Liver (tissue), 9 donors: Measurements from ENCODE around the gene ITIH1. TPM values are rescaled to one million over a fixed set of nuclear protein-coding genes. Genes with fewer than 3 reads are reported as not detected.

Experiments
- DNase-seq: peaks from one replicate; pipeline ENCODE4 v3.0.0-alpha.2; 2017; ENCODE audit warnings: low spot score
- H3K27ac ChIP-seq, 2 donors: one replicate each; pipeline ENCODE4 v1.7.0; 2013; ENCODE audit warnings: inconsistent platforms in 2 of 2, low read length in 2 of 2, control low read depth in 1 of 2, low read depth in 1 of 2, mild to moderate bottlenecking in 1 of 2
- H3K27me3 ChIP-seq, 4 donors: one replicate each; pipeline versions ENCODE4 v1.6.1 to v1.7.0; 2013; ENCODE audit warnings: low read length in 3 of 4, inconsistent platforms in 1 of 4, mild to moderate bottlenecking in 1 of 4, moderate library complexity in 1 of 4; ENCODE audit not compliant: control insufficient read depth in 4 of 4, insufficient read depth in 4 of 4
- H3K36me3 ChIP-seq, 4 donors: one replicate each; pipeline versions ENCODE4 v1.6.1 to v1.7.0; 2013; ENCODE audit warnings: low read length in 3 of 4, mild to moderate bottlenecking in 3 of 4, low read depth in 1 of 4, moderate library complexity in 1 of 4; ENCODE audit not compliant: control insufficient read depth in 4 of 4, insufficient read depth in 3 of 4
- H3K4me1 ChIP-seq, 4 donors: one replicate each; pipeline versions ENCODE4 v1.6.1 to v1.7.0; 2013; ENCODE audit warnings: low read length in 3 of 4, mild to moderate bottlenecking in 3 of 4, moderate library complexity in 1 of 4; ENCODE audit not compliant: control insufficient read depth in 4 of 4, insufficient read depth in 4 of 4
- H3K4me3 ChIP-seq, 3 donors: one replicate each; pipeline versions ENCODE4 v1.6.1 to v1.7.0; 2013; ENCODE audit warnings: low read length in 3 of 3, control low read depth in 1 of 3, low read depth in 1 of 3, mild to moderate bottlenecking in 1 of 3
- H3K9ac ChIP-seq, 2 donors: one replicate each; pipeline ENCODE4 v1.7.0; 2013; ENCODE audit warnings: low read length in 2 of 2, mild to moderate bottlenecking in 2 of 2, moderate library complexity in 2 of 2, control low read depth in 1 of 2, low read depth in 1 of 2
- H3K9me3 ChIP-seq, 4 donors: one replicate each; pipeline versions ENCODE4 v1.6.1 to v1.7.0; 2013; ENCODE audit warnings: low read length in 3 of 4; ENCODE audit not compliant: control insufficient read depth in 4 of 4
- EGR1 ChIP-seq, 2 donors: IDR thresholded peaks; 2 replicates each; pipeline ENCODE4 v1.6.1; 2016 to 2018; ENCODE audit warnings: antibody characterized with exemption in 2 of 2, low read depth in 2 of 2
- FOXA2 ChIP-seq: IDR thresholded peaks from 2 replicates; pipeline ENCODE4 v1.6.1; 2016; ENCODE audit warnings: antibody characterized with exemption
- GABPA ChIP-seq, 2 donors: IDR thresholded peaks in 1 of 2; conservative IDR thresholded peaks in 1 of 2; 2 replicates each; pipeline ENCODE4 v1.6.1; 2016; ENCODE audit warnings: antibody characterized with exemption in 2 of 2, mild to moderate bottlenecking in 1 of 2, moderate library complexity in 1 of 2
- HNF4A ChIP-seq, 2 donors: conservative IDR thresholded peaks; 2 replicates each; pipeline ENCODE4 v1.6.1; 2016; ENCODE audit warnings: antibody characterized with exemption in 2 of 2, mild to moderate bottlenecking in 2 of 2
- HNF4G ChIP-seq: IDR thresholded peaks from 2 replicates; pipeline ENCODE4 v1.6.1; 2016; ENCODE audit warnings: antibody characterized with exemption
- JUND ChIP-seq, 2 donors: IDR thresholded peaks; 2 replicates each; pipeline ENCODE4 v1.6.1; 2016; ENCODE audit warnings: antibody characterized with exemption in 2 of 2
- NR2F2 ChIP-seq: IDR thresholded peaks from 2 replicates; pipeline ENCODE4 v1.6.1; 2016; ENCODE audit warnings: antibody characterized with exemption
- RXRA ChIP-seq, 2 donors: IDR thresholded peaks; 2 replicates each; pipeline ENCODE4 v1.6.1; 2017 to 2018; ENCODE audit warnings: antibody characterized with exemption in 2 of 2, mild to moderate bottlenecking in 1 of 2
- SP1 ChIP-seq: IDR thresholded peaks from 2 replicates; pipeline ENCODE4 v1.6.1; 2018; ENCODE audit warnings: antibody characterized with exemption, mild to moderate bottlenecking
- TAF1 ChIP-seq: conservative IDR thresholded peaks from 2 replicates; pipeline ENCODE4 v1.6.1; 2016; ENCODE audit warnings: antibody characterized with exemption, mild to moderate bottlenecking
- YY1 ChIP-seq: IDR thresholded peaks from 2 replicates; pipeline ENCODE4 v1.6.1; 2016; ENCODE audit warnings: antibody characterized with exemption, mild to moderate bottlenecking
- WGBS: extraction: QIAGEN DNeasy Blood & Tissue Kit; methylation state at CpG from one replicate; pipeline ENCODE4 v1.1.7; 2013; 5-methylcytosine and 5-hydroxymethylcytosine counted together
- polyA plus RNA-seq, 2 donors: library from polyadenylated mRNA; stranded (reverse) in 1 of 2; unstranded in 1 of 2; fragments of 200-250 nt in 1 of 2; fragments of >200 nt in 1 of 2; fragmentation: Nextera tagmentation in 1 of 2; extraction: Ambion mirVana in 1 of 2; gene quantifications; one replicate each; pipeline versions ENCODE4 v1.2.1 to v1.2.3, GENCODE V29; 2013 to 2015
- total RNA-seq, 2 donors: library from RNA; depleted of rRNA; stranded (reverse); fragments of >200 nt; gene quantifications; one replicate each; pipeline ENCODE4 v1.2.3, GENCODE V29; 2014
- TF ChIP-seq, protein P1 (sequence below): IDR thresholded peaks from 2 replicates; pipeline ENCODE4 v1.6.1; 2016; ENCODE audit warnings: antibody characterized with exemption
- TF ChIP-seq, protein P2 (sequence below): IDR thresholded peaks from 2 replicates; pipeline ENCODE4 v1.6.1; 2016; ENCODE audit warnings: antibody characterized with exemption, mild to moderate bottlenecking
- TF ChIP-seq, protein P3 (sequence below): fragments of 150-350 bp; IDR thresholded peaks from 2 replicates; pipeline ENCODE4 v1.5.1; 2017; ENCODE audit warnings: improper control_type of control experiment, low read depth, low read length; ENCODE audit not compliant: missing input control
- TF ChIP-seq, protein P4 (sequence below): IDR thresholded peaks from 2 replicates; pipeline ENCODE4 v1.6.1; 2016; ENCODE audit warnings: antibody characterized with exemption
- donor health status: healthy.
- donor health status: healthy.
- donor health status: healthy.
- donor health status: healthy.
- donor health status: healthy.

Gene ITIH1
- total and polyA plus RNA-seq, 4 donors = 1,022 to 1,400 (median 1,242) TPM

DNA sequence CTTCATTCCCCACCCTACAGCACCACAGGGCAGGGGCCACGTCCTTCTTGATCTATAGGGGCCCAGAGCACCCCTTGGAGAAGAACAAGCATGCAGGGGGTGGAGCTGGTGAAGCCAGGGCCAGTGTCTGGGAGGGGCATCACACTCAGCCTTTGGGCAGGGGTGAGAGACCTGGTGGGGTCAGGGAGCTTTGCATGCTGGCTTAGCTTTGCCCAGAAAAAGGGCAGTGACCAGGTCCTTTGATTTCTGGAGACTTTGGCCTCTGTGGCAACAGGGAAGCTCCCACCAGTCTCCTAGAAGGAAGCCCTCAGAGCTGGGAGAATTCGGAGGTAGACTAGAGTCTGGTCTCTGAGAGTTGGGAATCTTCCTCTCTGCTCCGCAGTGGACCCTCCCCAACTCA is 52.1 kb downstream of the ITIH1 start:
- no peaks in the 10 kb centered on the region for H3K27me3 ChIP-seq
- H3K27ac ChIP-seq = peak overlapping the region; percentile 96 to 99
- H3K36me3 ChIP-seq = peaks cover 7 to 31% (median 23%) of the 10 kb centered on the region in 4 donors
- peak overlapping the region; percentile 62 to 94 (median 93) for H3K4me3 ChIP-seq
- WGBS = 43% methylated on average over 3 of the region's 3 CpGs
- peaks cover 6 to 71% (median 51%) of the 10 kb centered on the region in 4 donors for H3K4me1 ChIP-seq
- H3K9ac ChIP-seq = peak overlapping the region; percentile 97 to 99
- DNase-seq = peak; percentile 45
- no peaks in the 10 kb centered on the region for H3K9me3 ChIP-seq
- TF ChIP-seq RXRA (IDR thresholded peaks at IDR 0.05) = peak; percentile 86 to 90
- TF ChIP-seq JUND (IDR thresholded peaks at IDR 0.05) = peak in 1 of 2 donors; percentile 28
- TF ChIP-seq HNF4A (conservative IDR thresholded peaks at IDR 0.05) = peak; percentile 79 to 80
- TF ChIP-seq, protein P1, sequence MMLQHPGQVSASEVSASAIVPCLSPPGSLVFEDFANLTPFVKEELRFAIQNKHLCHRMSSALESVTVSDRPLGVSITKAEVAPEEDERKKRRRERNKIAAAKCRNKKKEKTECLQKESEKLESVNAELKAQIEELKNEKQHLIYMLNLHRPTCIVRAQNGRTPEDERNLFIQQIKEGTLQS = no peak
- peak; percentile 25 for TF ChIP-seq NR2F2
- TF ChIP-seq TAF1 = peak; percentile 54
- peak in 1 of 2 donors; percentile 23 for TF ChIP-seq EGR1 (IDR thresholded peaks at IDR 0.05; ENCODE audit: low read depth in 2 of 2)
- TF ChIP-seq FOXA2 = peak; percentile 24
- TF ChIP-seq, protein P2, sequence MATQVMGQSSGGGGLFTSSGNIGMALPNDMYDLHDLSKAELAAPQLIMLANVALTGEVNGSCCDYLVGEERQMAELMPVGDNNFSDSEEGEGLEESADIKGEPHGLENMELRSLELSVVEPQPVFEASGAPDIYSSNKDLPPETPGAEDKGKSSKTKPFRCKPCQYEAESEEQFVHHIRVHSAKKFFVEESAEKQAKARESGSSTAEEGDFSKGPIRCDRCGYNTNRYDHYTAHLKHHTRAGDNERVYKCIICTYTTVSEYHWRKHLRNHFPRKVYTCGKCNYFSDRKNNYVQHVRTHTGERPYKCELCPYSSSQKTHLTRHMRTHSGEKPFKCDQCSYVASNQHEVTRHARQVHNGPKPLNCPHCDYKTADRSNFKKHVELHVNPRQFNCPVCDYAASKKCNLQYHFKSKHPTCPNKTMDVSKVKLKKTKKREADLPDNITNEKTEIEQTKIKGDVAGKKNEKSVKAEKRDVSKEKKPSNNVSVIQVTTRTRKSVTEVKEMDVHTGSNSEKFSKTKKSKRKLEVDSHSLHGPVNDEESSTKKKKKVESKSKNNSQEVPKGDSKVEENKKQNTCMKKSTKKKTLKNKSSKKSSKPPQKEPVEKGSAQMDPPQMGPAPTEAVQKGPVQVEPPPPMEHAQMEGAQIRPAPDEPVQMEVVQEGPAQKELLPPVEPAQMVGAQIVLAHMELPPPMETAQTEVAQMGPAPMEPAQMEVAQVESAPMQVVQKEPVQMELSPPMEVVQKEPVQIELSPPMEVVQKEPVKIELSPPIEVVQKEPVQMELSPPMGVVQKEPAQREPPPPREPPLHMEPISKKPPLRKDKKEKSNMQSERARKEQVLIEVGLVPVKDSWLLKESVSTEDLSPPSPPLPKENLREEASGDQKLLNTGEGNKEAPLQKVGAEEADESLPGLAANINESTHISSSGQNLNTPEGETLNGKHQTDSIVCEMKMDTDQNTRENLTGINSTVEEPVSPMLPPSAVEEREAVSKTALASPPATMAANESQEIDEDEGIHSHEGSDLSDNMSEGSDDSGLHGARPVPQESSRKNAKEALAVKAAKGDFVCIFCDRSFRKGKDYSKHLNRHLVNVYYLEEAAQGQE = peak; percentile 55
- TF ChIP-seq SP1 = peak; percentile 70
- TF ChIP-seq, protein P3, sequence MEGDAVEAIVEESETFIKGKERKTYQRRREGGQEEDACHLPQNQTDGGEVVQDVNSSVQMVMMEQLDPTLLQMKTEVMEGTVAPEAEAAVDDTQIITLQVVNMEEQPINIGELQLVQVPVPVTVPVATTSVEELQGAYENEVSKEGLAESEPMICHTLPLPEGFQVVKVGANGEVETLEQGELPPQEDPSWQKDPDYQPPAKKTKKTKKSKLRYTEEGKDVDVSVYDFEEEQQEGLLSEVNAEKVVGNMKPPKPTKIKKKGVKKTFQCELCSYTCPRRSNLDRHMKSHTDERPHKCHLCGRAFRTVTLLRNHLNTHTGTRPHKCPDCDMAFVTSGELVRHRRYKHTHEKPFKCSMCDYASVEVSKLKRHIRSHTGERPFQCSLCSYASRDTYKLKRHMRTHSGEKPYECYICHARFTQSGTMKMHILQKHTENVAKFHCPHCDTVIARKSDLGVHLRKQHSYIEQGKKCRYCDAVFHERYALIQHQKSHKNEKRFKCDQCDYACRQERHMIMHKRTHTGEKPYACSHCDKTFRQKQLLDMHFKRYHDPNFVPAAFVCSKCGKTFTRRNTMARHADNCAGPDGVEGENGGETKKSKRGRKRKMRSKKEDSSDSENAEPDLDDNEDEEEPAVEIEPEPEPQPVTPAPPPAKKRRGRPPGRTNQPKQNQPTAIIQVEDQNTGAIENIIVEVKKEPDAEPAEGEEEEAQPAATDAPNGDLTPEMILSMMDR = no peak
- TF ChIP-seq YY1 = no peak
- TF ChIP-seq HNF4G = peak; percentile 45
- TF ChIP-seq, protein P4, sequence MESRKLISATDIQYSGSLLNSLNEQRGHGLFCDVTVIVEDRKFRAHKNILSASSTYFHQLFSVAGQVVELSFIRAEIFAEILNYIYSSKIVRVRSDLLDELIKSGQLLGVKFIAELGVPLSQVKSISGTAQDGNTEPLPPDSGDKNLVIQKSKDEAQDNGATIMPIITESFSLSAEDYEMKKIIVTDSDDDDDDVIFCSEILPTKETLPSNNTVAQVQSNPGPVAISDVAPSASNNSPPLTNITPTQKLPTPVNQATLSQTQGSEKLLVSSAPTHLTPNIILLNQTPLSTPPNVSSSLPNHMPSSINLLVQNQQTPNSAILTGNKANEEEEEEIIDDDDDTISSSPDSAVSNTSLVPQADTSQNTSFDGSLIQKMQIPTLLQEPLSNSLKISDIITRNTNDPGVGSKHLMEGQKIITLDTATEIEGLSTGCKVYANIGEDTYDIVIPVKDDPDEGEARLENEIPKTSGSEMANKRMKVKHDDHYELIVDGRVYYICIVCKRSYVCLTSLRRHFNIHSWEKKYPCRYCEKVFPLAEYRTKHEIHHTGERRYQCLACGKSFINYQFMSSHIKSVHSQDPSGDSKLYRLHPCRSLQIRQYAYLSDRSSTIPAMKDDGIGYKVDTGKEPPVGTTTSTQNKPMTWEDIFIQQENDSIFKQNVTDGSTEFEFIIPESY = no peak
- no peak for TF ChIP-seq GABPA (IDR thresholded peaks at IDR 0.05 in 1 of 2, conservative IDR thresholded peaks at IDR 0.05 in 1 of 2)

DNA sequence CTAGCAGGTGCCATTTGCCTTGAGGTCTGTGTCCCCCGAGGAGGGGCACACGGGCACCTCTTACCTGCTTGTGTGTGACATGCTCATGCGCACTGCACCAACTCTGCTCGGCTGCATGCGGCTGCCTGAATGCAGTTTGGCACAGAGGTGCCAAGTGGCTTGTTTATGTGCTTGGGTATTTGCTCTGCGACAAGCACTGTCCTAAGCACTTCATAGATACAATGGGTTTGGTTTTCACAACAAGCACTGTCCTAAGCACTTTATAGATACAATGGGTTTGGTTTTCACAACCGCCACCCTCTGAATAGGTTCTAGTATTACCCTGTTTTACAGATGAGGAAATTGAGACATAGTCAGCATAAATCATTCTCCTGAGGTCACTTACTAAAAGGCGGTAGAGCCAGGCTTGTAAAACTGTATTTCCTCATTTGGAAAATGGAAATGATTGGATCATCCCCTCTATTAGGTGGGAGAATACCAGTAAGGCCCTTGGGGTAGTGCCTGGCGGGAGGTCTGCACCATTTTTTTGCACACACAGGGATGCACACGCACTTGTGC is 52.6 kb downstream of the ITIH1 start:
- H3K4me1 ChIP-seq = peaks cover 7 to 71% (median 51%) of the 10 kb centered on the region in 4 donors
- peak overlapping the region; percentile 62 to 94 (median 93) for H3K4me3 ChIP-seq
- no peak for TF ChIP-seq TAF1
- no peak for TF ChIP-seq FOXA2
- TF ChIP-seq, protein P2 = peak; percentile 12
- H3K9ac ChIP-seq = peak overlapping the region; percentile 97 to 99
- no peaks in the 10 kb centered on the region for H3K27me3 ChIP-seq
- peak overlapping the region; percentile 96 to 99 for H3K27ac ChIP-seq
- H3K36me3 ChIP-seq = peaks cover 3 to 26% (median 18%) of the 10 kb centered on the region in 4 donors
- no peak for DNase-seq
- no peaks in the 10 kb centered on the region for H3K9me3 ChIP-seq
- WGBS = 39% methylated on average over 10 of the region's 10 CpGs
